NCI-H146 treated with DMSO at 0.1 percent for 48 hours (cell line): ENCODE results near the gene NUCB2.
"Not testable (repeated sequence)": the region's sequence is repeated elsewhere in the genome, so short reads cannot be mapped to it uniquely, and the experiment has no call there.

ENCODE experiments used
- DNase-seq: peaks from one replicate; lab custom pipeline; 2025; ENCODE audit not compliant: unreplicated experiment; lab: John Stamatoyannopoulos, UW

NUCB2 gene

DNA sequence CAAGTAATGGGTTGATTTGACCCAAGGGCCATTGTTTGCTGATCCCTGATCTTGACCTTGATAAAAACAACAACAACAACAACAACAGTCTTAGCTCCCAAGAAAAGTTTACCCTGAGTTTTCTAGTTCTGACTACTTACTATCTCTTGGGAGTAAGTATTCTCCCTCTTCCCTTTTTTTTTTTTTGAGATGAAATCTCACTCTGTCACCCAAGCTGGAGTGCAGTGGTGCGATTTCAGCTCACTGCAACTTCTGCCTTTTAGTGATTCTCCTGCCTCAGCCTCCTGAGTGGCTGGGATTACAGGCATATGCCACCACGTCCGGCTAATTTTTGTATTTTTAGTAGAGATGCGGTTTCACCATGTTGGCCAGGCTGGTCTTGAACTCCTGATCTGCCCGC, 8.0 kb upstream of the NUCB2 start:
- not testable (repeated sequence) for DNase-seq

DNA sequence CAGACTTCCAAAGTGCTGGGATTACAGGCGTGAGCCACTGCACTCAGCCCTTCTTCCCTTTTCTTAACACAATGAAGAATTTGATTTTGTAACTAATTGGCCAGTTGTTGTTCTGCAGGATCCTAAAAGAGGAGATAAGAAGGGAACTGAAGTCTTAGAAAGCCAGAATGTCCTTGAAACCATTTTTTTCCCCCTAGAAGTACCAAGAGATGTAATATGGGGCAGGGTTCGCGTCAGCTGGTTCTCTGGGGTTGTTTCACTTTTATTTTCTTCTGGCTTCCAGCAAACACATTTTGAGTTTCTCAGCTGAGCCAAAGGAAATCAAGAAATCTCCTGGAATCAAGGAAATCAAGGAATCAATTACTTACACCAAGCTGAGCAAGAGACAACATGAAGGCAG, 7.6 kb upstream of the NUCB2 start:
- no peak for DNase-seq

DNA sequence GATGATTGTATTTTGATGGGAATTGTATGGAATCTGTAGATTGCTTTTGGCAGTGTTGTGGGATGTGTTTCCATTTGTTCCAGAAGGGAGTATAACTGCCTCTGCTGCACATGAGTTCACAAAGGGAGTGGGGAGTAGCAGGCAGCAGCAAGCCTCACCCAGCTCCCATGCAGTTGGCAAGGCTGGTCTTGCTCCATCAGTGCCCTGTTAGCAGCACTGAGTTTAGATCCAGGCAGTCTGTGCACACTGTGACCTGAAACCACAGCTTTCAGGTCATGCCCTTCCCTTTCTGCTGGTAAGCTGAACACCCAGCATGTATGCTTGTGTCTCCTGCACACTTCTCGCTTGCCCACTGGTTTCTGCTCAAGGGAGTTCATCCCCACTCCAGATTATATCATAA, 3.7 kb upstream of the NUCB2 start:
- no peak for DNase-seq

DNA sequence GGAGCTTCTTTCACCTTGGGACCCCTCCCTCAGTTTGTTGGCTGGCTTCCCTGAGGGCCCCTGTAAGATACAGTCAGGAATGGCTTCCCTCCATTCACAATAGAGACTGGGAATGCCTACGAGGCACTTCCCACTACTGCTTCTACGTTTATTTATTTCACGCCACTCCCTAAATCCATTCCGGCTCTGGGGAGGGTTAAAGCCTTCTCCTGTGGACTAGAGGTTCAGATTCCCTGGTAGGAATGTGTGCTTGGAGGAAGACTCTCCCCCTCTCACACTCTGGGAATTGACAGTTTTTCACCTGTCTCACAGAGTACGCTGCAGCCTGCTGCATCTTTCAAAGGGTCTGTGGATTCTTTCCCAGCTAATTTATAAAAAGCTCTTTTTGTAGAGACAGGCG, 3.3 kb upstream of the NUCB2 start:
- no peak for DNase-seq

DNA sequence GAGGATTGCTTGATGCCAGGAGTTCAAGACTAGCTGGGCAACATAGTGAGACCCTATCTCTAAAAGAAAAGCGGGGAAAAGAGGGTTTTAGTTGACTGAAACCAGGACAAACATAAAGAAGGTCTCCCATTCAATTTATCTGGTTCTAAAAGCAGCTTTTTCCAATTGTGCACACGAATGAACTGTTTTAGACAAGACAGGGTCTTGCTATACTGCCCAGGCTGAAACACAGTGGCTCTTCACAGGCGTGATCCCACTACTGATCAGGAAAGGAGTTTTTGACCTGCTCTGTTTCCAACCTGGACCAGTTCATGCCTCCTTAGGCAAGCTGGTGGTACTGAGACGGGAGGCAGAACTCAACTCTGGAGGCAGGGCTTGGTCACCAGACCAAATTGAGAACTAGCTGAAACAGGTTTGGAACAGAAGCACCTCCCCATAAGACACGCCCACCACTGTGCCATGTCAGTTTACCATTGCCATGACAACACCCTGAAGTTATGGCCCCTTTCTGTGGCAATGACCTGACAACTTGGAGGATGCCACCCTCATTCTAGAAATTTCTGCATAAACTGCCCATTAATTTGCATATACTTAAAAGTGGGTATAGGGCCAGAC, 2.8 kb upstream of the NUCB2 start:
- no peak for DNase-seq

DNA sequence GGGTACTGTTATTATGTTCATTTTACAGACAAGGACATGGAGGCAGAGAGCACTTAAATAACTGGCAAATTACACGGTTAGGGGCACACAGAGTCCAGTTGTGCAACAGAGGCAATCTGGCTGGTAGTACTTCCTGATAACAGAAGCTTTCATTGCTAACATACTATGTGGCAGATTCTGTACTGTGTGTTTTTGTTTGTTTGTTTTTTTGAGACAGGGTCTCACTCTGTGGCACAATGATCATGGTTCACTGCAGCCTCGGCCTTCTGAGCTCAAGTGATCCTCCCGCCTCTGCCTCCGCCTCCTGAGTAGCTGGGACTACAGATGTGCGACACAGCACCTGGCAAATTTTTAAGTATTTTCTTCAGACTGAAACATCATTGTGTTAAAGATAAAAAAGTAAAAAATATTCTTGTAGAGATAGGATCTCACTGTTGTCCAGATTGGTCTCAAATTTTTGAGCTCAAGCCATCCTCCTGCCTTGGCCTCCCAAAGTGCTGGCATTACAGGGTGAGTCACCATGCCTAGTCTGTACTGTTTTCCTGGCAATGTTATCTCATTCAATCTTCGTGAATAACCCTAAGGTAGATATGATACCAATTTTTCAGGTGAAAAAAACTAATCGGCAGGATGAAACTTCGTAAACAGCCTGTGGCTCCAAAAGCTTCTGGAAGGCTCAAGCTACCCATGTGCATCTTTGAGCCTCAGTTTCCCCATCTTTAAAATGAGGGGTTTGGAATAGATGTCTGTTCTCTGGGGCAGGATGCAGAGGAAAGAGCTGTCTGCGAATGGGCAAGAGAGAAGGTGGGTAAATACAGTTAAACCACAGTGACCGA, 921 bp upstream of the NUCB2 start:
- no peak for DNase-seq

DNA sequence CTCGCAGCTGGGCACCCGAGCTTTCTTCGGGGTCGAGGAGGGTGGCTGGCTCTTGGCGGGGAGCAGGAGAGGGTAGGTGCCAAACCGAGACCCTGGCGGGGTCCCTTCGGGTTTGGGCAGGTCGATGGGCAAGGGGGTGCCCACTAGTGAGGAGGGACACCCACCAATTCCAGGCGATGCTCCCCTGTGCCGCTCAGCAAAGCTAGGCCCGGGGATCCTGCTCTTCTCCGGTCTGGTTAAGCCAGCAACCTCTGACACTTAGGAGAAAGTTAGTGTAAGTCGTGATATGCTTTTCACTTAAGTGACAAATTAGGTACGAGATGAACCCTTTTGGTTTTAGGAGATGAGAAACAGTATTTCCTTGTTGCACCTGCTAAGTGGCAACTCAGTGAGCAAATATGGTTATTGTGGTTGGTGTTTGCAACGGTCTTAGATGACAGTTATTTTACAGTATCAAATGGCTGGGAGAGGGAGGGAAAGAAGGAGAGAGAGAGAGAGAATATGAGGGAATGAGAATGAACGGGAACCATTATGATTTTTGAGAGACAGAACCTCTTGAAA, 565 bp downstream of the NUCB2 start:
- peak; percentile 54 for DNase-seq

DNA sequence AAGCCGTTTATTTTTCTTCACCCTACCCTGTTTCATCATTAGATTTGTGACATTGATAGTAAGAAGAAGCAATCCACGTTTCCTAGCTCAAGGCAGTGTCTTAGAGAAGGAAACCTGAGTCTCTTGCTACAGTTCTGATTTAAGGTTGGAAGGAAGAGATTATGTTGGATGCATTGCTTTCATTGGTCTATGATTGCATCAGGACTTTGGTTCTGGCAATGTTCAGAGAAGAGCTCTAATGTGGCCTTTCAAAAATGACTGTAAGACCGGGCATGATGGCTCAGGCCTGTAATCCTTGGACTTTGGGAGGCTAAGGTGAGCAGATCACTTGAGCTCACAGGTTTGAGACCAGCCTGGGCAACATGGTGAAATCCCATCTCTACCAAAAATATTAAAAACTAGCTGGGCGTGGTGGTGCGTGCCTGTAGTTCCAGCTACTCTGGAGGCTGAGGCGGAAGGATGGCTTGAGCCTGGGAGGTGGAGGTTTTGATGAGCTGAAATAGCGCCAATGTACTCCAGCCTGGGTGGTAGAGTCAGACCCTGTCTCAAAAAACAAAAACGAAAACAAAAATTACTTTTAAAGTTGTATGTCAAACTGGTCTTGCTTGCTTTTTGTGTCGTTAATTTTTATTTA, 4.1 kb downstream of the NUCB2 start:
- DNase-seq: no peak

DNA sequence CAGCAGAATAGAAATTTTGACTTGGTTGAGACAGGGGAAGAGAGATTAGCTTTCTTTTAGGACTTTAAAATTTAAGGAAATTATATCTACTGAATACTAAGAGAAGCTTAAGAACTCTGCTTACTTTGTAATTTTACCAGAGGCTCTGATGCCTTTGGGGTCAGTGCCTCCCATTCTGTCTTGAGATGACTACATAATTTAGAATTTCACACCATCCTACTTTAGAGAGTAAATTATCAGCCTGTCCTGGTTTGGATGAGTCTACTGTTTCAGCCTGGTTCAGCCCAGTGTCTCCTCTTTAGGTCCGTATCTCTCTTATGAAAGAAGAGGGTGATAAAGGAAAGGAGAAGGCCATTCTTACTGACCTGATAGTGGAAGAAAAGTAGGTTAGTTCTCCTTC, 9.8 kb downstream of the NUCB2 start:
- DNase-seq: no peak

DNA sequence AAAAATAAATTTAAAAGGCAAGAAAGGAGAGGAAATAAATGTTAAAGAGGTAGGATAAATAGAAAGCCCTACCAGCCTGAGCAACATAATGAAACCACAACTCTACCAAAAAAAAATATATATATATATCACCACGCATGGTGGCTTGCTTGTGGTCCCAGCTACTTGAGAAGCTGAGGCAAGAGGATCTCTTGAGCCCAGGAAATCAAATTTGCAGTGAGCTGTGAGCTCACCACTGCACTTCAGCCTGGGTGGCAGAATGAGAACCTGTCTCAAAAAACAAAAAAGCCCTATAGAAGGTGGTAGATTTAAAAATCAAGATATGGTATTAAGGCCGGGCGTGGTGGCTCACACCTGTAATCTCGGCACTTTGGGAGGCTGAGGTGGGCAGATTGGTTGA, 10.5 kb downstream of the NUCB2 start:
- DNase-seq: no peak

DNA sequence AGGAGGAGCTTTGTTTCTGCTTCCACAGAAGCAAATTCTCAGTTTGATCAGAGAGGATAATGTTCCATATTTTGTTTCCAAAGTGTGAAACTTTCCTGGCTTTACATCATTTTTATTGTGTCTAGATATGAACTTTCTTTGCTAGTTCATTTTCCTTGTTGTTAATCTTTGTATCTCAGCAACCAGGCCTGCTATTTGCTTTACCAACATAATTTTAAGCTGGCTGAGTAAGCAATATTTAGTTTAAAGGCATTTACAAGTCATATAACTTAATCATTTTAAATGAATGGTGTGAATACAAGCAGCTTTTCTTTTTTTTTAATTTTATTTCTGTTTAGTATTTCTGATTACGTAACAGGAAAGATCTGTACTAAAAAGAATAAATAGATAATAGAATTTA, 15.2 kb downstream of the NUCB2 start:
- no peak for DNase-seq

DNA sequence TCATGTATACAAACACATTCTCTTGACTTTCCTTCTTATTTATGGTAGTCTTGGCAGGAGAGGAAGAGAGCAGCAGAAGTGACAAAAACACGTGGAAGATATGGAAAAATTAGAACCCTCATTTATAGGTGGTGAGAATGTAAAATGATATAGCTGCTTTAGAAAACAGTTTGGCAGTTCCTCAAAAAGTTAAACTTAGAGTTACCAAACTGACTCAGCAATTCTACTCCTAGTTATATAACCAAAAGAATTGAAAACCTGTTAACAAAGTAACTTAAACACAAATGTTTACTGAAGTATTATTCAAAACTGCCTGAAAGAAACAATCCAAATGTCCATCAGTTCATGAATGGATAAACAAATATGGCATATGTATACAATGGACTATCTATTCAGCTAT, 16.8 kb downstream of the NUCB2 start:
- no peak for DNase-seq

DNA sequence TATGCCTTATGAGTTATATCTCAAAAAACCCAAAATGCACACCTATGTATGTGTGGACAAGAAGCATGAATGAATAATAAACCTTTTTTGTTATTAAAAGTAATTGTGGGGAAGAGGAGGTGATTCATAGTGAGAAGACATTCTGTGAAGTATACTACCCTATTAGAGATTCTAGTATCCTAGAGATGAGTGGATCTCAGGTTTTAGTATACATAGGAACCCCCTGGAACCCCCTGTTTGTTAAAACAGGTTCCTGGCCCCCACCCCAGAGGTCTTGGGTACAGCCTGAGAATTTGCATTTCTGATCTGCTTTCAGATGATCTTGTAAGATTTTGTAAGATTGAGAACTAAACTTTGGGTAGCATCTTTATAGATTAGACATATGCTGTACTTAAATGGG, 17.5 kb downstream of the NUCB2 start:
- DNase-seq: no peak

DNA sequence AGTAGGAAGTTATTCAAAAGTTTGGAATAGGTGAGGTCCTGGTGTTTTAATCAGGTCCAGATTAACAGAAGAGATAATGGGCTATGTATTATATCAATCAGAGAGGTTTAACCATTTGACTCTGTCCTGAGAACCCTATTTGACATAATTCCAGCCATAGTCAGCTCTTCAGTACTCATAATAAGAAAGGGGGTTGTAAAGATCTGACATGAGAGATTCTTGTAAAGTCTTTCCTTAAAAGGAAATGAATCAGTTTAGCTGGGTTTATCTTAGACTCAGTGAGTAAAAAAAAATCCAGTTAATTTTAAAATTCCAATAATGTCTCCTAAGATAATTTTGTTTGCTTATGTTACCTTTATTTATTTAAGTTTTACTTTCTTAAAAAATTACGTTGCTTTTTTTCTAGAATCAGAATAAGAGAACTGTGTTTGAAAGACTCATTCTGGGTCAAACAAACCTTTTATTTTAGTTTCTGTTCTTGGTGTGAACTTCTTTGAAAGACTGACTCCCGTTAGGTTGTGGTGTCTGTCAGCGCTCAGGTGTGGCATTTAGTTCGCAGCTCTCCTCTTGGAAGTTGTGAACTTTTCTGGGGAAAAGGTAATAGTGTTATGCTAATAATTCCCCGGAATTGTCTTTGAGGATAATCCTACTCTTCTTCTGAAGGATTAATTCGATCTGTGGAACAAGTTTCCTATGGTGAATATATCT, 20.5 kb downstream of the NUCB2 start:
- no peak for DNase-seq

DNA sequence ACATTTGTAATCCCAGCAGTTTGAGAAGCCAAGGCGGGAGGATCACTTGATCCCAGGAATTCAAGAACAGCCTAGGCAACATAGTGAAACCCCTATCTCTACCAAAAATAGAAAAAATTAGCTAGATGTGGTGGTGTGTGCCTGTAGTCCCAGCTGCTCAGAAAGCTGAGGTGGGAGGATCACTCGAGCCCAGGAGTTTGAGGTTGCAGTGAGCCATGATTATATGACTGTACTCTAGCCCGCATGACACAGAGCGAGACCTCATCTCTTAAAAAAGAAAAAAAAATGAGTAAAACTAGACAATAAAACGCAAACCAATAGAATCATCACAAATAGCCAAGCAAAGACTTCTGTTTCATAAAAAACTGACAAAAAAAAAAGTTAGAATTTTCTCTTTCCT, 21.8 kb downstream of the NUCB2 start:
- DNase-seq: no peak

DNA sequence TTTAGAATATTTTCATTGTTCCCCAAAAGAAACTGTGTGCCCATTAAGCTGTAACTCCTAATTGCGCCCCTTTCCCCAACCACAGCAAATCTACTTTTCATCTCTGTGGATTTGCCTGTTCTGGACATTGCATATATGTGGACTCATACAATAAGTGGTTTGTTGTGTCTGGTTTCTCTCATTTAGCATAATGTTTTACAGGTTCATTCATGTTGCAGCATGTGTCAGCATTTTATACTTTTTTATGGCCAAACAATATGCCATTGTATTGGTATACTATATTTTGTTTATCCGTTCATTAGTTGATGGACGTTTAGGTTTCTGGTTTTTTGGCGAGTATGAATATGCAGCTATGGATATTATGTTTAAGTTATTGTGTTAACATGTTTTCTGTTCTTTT, 23.8 kb downstream of the NUCB2 start:
- no peak for DNase-seq

DNA sequence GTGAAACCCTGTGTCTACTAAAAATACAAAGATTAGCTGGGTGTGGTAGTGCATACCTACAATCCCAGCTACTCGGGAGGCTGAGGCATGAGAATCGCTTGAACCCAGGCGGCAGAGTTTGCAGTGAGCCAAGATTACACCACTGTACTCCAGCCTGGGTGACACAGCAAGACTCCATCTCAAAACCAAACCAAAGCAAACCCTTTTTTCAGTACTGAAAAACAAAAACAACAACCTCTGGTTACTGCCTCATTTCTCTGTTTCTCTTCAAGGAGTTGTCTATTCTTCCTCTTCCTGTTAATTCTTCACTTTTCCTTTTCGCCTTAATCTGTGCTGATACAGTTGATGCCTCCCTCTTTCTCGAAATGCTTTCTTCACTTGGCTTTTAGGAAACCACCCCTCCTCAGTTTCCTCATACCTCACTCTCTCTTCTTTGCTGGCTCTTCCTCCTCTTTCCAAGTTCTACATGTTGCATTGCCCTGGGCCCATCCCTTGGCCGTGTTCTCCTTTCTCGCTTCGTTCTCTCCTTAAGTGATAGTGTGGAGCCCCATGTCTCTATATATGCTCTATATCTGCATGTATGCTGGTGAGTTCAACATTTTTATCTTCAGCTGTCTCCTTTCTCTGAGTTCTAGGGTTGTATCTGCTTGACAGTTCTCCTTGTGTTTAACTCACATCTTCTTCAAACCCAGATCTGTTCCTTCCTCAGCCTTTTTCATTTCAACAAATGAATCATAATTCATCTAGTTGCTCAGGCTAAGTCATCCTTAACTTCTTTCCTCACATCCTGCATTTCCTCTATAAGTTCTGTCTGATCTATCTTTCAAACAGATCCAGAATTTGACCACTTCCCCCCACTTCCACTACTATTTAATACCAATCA, 37.1 kb downstream of the NUCB2 start:
- DNase-seq: no peak

DNA sequence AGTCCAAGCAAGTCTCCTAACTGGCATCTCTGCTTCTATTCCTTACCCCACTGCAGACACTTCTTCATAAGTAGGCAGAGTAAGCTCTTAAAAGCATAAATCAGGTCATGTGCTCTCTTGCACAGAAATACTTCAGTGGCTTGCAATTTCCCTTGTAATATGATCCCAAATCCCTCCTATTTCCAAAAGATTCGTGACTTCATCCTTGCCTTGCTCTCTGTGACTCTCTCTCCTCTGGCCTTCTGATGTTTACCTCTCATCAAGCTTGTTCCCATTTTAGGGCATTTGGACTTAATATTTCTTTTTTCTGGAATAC, 37.7 kb downstream of the NUCB2 start:
- no peak for DNase-seq

DNA sequence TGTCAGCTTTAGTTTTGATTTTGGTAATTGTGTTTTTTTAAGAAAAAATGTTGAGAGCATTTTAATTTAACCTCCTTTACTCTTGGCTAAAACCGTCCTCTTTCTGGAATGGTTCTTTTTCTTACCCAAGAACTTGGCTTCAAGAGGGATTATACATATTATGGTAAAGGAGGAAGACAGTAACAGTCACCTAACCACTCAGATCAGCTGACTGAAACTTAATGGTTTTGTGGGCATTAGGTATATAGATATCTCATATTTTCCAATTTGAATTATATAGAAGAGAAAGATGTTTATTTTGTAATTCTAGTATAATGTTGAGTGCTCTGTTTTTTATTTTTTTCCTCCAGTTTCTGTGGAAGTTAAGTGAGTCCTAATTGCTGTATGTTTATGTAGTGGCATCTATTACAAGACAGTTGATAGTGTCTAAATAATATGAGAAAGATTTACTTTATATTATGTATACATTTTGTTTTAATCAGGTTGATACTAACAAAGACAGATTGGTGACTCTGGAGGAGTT, 38.4 kb downstream of the NUCB2 start:
- DNase-seq: no peak

DNA sequence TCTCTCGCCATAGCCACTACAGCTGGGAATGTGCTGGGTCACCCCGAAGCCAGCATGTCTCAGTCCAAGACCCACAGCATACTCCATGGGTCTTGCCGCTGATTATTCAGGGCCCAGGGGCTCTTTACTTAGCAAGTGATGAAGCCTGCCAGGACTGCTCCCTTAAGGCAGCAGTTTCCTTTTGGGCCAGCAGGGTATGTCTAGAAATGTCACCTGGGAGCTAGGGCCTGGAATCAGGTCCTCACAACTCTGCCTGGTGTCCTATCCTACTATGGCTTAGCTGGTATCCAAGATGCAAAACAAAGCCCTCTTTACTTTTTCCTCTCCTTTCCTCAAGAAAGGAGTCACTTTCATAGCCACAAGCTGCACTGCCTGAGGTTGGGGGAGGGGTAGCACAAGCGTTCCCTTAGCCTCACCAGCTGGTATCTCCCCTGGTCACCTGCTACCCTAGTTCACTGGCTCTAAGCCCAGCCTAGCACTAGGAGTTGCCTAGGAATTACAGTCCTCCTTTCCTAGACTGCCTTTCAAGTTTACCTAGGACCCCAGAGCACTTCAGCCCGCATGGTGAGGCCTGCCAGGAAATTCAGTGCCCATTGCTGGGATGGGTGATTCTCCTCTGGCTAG, 52.4 kb downstream of the NUCB2 start:
- DNase-seq: no peak
